GM04503 (cell line): ENCODE data around the gene ROBO2.

Experiments used
- DNase-seq: peaks from one replicate; pipeline ENCODE4 v3.0.0-alpha.2; 2012; ENCODE audit warnings: low read depth

The ROBO2 gene

DNA sequence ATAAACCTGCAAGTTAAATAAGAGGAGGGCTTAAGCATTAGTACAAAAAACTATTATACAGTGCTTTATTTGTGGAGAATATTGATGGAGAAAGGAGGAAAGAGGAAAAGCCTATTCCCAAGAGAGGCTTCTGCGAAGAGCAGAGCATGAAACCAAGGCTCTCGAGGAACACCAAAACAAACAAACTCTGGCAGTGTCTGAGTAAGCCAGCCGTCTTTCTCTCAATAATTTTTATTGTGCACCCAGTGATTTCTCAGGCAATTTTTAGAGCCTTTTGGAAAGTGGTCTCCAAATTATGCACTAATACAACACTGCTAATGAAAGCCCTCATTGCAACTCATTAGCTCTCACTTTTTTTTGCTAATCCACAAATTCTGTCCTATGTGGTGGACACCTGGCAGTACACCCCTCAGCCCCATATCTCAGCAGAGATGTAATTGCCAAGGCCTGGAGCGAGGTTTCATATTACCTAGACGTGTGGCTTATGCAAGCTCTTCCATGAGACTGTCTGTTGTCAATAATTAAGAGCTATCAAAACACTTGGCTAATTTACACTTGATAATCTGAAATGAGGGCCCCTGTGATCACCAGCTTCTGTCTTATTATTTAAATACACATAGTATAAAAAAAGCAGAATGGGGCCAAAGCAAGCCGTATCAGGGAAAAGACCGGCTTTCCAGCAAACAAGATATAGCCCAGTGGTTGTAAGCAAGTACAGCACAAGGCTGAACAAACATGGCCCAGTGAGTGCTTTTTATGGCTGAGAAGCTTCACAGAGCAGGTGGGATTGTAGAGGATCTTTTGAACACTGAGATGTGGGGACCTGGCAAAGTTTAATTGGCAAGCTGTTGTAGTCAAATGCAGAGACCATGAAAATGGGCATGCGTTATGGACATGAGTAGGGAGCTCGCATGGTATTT lies 216.9 kb downstream of the ROBO2 start:
- DNase-seq: no peak

DNA sequence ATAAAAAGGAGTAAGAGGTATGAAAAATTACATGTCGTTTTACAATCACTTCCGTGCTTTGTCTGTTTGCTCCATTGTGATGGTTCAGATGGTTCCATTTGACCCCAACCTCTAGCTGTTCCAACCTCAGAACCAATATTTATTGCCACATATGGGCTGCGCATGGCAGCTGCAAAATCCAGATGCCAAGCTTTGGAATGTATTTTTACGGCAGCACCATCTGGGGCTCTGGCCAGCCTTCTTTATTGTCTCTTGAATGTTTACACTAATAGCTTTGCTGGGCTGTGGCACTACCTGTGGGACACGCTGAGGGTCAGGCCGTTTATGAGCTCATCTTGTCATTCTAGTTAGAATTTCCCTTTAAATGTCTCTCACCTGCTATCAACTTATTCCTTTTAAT lies 219.8 kb downstream of the ROBO2 start:
- no peak for DNase-seq

DNA sequence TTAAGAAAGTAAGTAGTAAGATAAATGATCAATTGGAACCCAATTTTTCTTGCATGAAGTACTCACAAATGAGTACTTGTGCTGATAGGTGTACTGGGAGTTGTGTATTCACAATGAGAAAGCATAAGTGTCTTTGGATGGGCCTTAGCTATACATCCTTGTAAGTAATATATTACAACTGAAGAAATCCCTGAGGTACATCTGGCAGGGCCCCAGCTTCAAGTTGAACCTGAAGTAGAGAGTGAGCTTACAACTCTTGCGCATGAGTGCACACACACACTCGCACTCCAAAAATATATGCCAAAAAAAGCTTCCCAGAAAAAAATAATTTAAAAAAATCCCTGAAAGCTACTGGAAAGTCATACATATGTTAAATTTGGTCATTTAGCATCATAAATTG lies 222.5 kb downstream of the ROBO2 start:
- no peak for DNase-seq

DNA sequence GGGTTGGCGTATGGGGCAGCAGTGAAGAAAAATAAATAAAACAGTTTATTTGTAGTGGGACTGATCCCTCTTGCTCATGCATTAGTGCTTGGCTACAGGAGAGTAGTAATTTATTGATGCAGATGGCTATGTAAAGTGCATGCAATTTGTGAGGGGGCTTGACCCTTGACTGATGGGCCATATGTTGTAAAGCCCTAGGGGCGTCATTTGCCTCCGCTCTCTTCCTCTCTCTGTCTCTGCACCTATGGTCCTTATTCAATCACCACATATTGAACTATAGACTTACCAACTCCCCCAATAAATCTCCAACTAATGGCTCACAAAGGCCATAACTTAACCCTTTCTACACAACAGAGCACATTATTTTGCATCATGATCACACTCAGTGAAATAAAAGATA lies 227.7 kb downstream of the ROBO2 start:
- DNase-seq: no peak

DNA sequence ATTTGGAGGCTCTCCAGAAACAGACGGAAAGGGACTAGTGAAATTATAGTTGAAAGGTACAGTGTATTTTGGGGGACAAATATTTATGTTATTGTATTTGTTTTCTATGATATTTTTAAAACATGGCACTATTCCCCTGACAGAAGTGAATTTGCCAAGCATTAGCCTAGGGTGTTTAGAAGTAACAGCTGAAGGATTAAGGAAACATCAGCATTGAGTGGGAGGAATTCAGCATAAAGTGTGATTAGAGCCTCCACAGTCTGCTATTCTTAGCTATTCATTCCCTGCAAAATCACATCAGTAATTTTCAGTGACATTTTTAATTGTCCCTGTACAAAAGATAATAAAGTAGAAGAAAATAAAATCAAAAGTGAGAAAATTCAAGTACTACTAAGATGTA lies 231.4 kb downstream of the ROBO2 start:
- DNase-seq: no peak

DNA sequence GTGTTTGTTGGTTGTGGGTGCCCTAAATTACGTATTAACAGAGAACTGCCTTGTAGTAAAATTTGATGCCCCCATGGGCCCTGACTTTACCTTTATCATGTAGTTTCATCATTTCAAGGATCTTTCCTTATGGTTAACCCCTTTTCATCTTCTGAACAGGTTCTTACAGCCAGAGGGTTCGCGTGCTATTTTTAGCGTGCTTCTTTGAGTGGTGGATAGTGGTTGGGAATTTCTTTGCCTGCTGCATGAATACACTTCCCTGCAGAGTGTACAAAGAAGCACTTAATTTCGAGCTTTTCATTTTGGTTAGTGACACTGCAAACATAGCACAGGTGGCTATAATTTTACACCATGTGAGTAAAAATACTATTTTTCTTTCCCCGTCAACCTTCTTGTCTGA lies 231.8 kb downstream of the ROBO2 start:
- DNase-seq: no peak

DNA sequence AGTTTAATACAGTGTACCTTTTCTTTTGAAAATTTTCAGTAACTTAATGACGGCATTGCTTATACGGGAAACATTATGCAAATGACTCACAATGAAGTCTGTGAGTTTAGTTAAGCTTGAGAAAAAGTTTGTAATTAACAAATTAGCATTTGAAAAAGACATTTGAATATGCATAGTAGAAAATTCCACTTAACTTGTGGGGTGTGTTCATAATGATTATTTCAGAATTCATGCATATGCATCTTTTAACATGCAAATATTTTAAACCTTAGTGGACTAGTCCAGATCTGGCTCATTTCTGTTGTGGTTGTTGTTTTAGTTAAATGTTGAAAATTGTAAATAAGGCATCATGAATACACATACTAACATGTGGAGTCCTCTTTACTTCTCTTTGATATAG lies 239.4 kb downstream of the ROBO2 start:
- no peak for DNase-seq

DNA sequence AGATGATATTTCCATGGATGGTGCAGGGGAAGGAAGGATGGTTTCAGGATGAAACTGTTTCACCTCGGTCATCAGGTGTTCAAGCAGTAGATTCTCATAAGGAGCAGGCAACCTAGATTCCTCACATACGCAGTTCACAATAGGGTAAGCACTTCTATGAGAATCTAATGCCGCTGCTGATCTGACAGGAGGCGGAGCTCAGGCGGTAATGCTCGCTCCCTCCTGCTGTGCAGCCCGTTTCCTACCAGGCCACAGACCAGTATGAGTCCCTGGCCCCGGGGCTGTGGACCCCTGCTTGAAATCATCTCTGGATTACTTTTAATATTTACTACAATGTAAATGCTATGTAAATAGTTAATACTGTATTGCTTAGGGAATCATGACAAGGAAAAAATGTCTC lies 241.8 kb downstream of the ROBO2 start:
- no peak for DNase-seq

DNA sequence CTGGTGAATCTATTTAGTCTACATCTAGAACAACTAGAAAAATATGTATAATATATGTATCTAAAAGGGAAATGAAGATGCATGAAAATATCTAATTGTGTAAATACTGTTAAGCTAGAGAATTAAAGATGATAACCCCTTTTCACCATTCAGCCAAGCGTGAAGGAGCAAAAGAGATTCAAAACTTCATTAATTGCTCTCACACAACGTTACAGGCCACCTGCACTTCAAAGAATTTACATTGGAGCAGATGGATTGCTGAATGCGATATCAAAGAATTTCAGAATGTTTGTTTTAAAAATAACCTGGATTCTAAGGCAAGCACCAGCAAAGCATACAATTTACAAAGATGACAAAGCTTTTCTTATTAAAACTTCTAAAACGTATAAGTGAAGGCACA lies 243.2 kb downstream of the ROBO2 start:
- no peak for DNase-seq

DNA sequence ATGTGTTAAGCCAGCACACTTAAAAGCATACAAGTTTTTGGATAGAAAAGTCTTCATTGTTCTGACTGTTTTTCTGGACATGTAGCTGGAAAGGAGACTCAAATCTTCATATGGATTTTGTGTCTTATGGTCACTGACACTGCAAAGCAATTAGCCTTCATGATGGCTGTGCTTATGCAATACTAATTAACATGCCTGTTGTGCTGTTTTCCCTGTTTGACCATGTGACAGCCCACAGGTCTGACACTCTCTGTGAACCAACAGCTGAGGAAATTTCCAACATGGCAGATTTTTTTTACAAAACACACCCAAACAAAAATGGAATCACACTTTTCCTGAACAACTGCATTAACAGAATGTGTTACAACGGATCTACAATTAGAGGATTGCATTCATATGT lies 248.4 kb downstream of the ROBO2 start:
- DNase-seq: no peak

DNA sequence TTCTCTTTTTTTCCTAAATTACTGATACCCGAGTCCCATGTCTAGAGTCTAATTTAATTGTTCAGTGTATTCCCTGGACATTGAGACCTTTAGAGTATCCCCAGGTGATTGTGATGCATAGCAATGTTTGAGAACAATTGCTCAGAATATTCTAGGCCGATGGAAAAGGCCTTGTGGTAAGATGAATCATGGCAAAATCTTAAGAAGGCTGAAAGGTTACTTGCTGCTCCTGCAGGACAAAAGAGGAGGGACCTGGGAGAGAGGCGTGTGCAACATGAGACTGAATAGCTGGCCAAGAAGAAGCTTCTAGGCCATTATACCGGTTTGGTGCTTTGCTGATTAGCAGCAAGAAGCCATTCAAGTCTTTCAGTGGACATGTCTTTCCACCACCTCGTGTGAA lies 256.6 kb downstream of the ROBO2 start:
- DNase-seq: no peak

DNA sequence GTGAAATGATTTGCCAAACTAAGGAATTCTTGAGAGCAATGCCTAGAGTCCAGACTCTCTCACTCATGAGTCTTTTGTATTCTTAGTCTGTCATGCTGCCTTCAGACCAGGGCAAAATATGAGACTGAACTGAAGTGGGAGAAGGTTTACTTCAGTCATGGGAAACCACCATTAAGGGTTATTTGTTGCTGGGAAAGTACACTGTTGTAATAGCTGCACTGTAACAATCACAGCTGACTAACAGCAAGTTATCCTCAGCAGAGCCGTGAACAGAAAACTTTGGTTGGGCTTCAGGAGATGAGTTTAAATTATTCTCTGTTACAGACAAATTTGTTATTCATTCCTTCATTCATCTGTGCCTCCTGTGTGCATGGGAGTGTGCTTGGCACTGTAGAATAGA lies 258.5 kb downstream of the ROBO2 start:
- no peak for DNase-seq

DNA sequence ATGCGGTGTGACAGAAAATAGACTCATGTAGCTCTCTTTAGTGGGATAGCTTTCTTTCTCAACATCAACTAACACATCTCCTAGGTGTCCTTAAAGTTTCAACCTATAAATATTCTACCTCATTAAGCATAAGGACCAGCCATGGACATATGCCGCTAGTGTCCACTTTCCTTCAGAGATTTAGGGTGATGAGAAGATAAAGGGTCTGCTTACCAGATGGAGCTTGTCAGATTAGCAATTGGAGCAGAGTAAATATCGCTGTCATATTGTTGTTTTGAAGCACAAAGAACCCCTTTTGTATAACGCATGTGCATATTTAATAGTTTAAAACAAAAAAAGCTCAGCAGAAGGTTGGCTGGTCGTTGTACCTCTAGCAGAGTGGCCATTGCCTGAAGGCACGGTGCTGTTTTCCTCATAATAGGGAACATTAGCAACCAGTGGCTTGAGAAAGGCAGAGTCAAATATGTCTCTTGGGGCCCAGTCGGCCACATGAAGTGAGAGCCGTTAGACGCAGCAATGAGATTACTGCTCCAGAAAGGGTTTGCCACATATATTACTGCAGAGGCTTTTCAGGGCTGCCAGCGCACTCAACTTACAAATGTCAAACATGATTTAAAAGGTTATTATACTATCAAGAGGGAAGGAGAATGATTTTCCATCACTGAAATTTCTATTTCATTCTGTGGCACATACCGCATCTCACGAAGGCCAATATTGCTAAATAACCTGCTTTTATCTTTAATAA lies 264.2 kb downstream of the ROBO2 start:
- DNase-seq: no peak

DNA sequence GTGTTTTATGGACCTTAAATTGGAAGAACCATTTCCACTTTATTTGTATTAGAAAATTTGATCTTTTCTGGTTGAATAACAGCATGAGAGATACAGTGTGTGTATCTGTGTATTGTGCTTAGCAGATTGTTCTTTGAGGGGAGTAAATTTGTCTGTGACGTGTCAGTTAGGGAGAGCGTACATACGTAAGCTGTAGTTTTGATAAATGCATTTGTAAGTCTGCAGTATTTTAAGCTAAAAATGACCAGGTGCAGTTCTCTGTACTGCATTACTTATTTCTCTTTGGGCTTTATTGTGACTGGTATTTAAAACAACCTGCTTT lies 264.8 kb downstream of the ROBO2 start:
- DNase-seq: no peak

DNA sequence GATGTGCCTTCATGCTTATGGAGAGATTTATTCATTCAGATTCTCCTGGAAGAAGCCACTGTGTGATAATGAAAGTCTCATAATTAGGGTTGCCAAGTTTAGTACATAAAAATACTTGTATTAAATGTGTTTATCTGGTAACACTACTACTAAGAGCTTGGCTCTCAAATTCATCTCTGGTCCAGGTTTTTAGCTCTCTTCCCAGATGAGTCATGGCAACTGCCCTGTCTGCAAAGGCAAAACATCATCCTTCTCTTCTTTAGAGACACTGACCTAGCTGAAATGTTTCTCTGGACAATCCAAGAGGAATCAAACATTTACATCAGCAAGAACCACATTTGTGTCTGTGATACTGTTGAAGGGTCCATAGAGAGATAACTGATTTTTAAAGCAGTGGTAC lies 269.6 kb downstream of the ROBO2 start:
- no peak for DNase-seq

DNA sequence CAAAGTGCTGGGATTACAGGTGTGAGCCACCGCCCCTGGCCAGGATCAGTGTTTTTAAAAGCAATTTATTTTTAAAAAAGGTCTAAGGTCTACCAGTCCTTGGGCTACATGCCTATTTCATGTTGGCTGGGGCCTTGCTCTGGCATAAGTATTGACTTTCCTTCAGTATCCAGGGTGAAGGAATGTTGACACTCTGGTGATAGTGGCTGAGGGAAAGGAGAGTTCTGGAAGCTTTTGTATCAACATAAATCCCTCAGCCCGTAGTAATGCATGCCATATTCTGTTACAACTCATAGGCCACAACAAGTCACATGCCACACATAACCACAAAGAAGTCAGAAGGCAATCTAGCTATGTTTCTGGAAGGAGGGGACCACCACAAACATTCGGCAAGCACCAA lies 273.9 kb downstream of the ROBO2 start:
- DNase-seq: no peak

DNA sequence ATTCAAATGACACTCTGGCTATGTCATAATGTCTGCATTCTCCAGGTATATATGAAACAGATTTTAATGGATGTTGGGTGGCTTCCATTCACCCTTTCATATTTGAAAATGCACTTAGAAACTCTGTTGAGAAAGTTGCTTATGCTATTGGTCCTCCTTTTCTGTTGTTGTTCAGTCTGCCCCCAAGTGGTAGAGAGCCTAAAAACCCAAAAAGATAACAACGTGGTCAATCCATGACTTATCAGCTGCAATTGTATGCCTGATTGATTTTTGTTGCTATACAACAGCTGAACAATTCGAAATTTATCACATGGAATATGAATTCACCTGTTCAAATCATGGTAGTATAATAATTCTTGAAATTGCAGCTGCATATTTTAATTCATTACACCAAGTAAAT lies 279.8 kb downstream of the ROBO2 start:
- no peak for DNase-seq

DNA sequence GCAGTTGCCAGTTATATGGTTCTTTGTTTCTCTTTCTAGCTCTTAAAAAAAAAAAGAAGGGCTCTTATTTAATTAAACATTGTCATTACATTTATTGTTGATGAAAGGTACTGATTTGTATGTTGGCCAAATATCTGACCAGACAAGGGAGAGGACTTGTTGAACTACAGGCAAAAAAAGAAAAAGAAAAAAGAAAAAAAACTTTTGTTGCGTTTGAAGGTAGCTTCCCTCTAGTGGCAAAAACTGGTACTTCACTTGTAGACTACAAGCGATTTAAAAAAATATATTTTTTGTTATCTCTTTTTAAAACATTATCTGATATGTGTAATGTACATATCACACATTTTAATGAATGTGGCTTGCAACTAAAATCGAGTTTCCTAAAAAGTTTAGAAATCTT lies 280.6 kb downstream of the ROBO2 start:
- DNase-seq: no peak

DNA sequence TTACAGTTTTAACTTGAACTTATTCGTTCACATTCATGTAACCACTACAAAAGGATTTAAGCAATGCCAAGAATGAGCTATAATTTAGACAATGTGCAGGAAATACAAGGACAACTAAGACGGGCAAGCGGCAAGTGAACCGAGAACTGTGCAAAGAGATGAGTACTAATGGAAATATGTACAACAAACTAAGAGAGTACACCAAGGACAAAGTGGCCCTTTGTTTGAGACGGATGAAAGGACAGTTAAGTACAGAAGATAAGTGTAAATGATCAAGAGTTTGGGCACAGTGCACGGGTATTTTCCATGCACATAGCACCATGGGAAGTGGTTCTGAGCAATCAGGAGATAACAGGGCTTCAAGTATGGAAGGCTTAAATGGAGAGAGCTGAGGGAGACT lies 281.7 kb downstream of the ROBO2 start:
- DNase-seq: no peak

DNA sequence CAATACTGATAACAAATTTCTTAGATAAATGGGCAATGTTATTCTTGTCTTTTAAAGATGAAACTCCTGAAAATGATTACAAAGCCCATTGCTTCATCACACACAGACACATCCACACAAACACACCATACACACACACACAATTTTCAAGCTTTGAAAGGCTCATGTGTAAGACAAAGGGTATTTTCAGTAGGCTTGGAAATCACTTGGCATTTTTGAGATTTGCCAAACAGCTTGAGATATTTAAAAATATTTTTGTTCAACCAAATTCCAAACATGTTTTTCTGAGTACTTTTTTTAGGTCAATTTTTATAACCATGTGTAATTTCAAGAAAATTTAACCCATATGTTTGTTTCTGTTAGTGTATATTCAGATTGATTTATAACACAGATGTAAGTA lies 283.7 kb downstream of the ROBO2 start:
- DNase-seq: no peak

DNA sequence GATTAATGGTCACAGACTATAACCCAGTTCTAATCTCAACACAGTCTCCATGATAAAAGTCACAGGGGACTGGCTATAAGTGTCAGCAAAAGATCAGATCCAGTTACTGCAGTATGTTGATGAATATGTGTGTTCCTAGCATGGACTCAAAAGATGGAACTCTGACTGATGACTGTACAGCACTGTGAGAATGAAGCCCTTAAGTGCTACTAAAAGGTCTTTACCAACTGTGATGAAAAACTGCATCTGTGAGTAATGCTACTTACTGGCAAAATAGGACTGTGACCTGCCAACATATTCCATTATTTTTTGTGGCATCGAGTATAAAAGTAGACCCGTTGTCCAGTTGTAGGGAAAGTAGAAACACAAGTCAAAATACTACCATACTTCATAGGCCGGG lies 284.2 kb downstream of the ROBO2 start:
- no peak for DNase-seq

DNA sequence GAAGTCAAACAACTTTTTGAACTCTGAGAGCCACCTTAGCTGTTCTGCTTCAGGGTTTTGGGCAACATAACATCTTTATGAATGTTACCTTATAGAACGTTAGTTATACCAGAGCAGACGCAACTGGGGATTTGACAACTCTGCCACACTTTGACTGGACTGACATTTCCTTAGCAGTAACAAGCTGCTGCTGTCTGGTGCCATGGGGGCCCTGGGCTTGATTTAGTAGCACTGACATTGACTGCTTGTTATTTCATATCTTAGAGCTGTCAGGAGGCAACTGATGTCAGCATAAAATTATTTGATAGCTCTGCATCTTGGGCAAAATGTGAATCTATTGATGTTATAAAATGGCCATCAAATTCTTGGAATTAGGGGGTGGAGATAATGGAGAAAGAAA lies 285.4 kb downstream of the ROBO2 start:
- no peak for DNase-seq

DNA sequence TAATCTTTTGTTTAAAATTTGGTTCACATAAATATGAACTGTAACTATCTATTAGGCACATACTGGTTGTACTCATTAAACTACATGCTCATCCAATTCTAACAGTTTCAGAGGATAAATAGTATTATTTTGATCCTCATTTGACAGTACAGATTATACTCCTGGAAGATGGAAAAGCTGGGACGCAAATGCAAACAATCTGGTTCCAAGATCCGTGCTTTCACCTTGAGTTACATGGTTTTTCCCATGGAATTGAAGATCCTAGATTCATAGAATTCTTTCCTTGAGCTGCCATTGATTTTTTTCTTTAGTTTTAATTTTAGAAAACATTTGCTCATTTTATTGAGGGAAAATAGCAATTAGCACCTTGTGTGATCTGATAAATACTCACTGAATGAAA lies 285.8 kb downstream of the ROBO2 start:
- DNase-seq: no peak

DNA sequence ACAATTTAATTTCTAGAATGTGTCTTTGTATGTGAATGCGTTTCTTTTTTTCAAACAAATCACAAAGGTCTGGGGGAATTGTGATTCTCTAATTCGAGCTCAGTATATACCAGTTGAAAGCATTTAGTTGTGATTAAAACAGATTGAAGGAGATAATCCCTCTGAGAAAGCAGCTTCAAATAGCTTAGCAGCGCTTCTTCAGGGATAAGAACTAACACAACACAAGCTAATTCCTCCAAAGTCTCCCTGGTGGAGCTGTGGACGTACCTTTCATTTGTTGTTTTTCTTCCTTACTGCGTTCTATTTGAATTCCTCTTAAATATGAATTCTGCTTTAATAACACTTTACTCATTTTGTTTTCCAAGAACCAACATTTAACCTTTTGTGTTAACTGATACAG lies 286.7 kb downstream of the ROBO2 start:
- DNase-seq: no peak
